GM19238 (cell line): ENCODE data around the gene RPEL1.

Experiments
- DNase-seq: peaks from one replicate; pipeline ENCODE4 v3.0.0; 2011; ENCODE audit warnings: low spot score; ENCODE audit not compliant: insufficient read length

Gene RPEL1

DNA sequence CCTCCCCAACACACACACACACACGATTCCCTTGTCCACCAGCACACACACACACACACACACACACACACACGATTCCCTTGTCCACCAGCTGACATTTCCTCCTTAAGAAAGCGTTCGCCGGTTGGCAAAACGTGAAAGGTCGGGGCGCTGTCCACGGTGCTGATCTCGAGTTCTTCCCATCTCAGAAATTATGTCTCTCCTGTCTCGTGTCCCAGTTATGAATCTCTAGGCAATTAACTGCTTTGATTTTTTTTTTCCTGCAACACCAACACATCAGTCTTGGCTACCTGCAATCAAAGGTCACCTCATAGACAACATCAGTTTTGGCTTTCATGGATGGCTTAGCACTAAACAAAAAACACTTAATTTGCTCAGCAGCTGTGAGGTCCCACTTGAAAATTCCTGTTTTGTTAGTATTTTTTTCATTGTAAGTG is 33.2 kb downstream of the RPEL1 start:
- no peak for DNase-seq

DNA sequence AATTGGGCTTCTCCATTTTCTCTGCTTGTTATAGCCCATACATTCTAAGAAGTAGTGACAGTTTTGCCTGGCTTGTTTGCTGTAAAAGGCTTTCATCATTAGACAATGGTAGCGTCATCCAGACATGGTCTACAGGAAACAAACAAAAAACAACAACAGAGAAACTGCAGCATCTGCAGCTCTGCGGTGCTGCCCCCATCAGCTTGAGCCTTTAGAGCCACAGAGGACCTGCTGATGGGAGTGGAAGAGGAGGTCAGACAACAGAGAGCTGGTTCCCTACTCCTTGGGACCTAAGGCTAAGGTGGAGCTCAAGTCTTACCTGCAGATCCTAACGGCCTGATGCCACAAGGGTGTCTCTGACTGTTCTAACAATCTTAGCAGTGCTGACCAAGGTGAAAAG is 34.3 kb downstream of the RPEL1 start:
- DNase-seq = no peak

DNA sequence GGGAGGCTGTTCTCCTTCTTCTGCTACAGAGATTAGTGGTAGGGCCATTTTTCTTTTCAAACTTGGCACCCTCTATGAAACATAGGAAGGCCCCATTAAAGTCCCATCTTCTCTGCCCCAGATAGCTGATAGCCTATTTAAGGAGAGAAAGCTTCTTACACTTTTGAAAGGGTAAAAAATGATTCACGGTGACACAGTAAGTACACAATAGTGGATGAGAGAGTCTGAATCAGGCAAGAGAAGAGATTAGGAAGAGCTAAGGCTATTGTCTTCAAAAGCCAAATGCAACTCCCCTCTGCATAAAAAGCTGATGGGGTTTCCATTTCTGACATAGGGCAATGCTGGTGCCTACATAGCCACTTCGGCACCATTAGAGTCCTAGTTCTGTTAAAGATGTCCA is 34.8 kb downstream of the RPEL1 start:
- DNase-seq = no peak

DNA sequence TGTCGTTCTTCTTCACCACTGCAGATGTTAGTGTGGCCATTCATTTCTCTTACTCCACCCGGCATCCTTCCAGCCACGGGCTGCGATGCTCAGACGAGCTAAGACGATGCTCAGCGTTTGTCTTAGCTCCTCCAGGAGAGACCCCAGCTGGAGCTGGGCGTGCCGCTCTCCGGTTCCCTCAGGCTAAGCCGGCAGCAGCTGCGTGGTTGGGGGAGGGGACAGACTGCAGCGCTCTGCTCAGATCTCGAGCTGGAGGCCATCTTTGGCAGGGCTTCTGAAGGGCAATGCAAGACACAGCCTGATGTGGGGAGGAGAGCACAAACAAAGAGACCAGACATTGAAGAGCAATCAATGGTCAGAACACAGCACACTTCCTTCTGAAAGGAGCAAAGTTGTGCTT is 36.1 kb downstream of the RPEL1 start:
- no peak for DNase-seq

DNA sequence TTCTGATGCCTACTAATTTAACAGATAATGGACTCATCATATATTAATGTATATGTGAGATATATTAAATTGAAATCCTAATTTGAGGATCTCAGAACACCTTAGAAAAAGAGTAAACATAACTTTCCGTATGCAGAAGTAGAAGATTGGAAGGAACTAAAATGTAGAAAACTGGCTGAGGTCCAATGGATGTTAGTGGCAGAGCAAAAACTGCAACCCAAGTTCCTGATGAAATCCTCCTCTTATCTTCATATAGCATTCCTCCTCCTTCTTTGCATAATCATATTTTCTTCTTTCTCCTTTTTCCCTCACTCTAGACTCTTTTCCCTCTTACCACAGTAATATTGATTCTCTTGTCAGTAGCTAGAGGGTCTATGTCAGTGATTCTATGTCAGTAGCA is 37.3 kb downstream of the RPEL1 start:
- no peak for DNase-seq

DNA sequence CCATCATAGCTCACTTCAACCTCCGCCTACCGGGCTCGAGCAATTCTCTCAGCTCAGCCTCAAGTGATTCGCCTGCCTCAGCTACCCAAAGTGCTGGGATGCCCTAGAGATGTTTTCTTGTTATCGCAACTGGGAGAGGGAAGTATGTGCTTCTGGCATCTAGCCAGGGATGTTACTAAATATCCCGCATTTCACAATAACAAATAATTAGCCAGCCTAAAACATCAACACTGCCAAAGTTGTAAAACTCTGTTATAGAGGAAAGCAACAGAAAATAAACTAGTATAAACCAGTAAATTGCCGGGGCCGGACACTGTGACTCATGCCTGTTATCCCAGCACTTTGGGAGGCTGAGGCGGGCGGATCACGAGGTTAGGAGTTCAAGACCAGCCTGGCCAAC is 38.5 kb downstream of the RPEL1 start:
- DNase-seq = no peak

DNA sequence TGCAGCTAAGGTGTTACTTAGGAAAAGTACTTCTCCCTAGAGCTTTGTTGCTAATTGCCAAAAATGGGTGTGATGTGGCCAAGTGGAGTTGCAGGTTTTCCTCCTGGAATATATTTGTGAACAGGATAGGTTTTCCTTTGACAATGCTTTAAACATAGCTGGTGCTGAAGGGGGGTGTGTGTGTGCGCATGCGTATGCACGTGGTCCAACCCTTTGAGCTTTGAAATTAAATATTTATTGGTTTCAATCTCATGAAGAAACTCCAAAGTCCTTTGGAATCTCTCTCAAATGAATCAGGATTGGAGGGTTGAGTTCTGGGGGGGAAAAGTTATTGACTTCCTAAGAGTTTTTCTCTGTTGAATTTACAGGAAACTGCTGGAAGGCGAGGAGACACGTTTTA is 42.3 kb downstream of the RPEL1 start:
- DNase-seq = no peak

DNA sequence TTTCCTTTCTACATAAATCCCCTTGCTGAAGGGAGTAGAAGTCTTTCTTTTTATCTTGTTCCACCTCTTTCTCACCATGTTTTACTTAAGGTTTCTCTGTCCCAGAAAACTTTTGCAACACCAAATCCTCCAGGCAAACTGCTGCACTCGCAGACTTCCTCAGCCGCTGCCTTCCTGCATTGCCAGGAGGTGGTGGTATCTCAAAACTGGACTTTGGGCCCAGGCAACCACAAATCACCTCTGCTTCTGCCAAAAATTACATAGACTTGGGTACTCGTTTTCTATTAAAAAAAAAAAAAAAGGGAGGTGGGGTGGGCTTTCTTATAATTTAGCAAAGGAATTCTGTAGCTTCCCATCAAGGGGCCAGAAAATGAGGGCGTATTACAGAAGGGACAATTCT is 45.9 kb downstream of the RPEL1 start:
- DNase-seq = no peak

DNA sequence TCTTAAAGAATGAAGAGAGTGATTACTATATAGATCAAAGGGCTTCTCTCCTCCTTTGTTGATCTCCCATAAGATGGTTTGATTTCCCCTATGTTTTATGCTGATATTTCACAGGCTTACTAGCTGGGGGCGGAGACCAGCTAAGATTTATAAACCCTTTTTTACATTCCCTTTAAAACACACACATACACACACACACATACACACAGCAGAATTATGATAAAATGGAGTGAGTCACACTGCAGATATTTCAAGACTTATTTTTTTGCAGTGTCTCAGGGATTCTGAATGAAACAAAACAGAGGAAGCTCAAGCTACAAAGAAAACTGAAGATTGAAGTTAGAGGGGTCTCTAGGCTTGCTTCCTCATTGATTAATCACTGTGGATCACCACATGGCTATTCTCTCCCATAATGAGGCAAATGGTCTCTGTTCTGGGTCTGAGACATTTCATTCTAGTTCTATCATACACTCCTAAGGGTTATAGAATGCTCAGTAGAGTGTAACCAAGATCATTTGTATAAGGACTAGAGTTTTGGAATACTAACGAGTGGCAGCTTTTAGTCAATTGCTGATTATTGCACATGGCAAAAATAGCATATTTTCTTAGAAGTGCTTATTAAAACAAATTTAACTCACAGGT is 49.8 kb downstream of the RPEL1 start:
- no peak for DNase-seq
